Mammary epithelial cell (primary cell): ENCODE results near the gene FGFBP3.

Source experiments
- EZH2 ChIP-seq: IDR thresholded peaks from 2 replicates; pipeline ENCODE4 v1.6.1; 2012; ENCODE audit warnings: low read length, inconsistent platforms, borderline replicate concordance
- TF ChIP-seq, protein P1 (sequence below), 2 donors: IDR thresholded peaks in 1 of 2; conservative IDR thresholded peaks in 1 of 2; 2 replicates each; pipeline ENCODE4 v1.5.1; 2011 to 2012; ENCODE audit warnings: inconsistent platforms in 2 of 2, low read length in 2 of 2, mild to moderate bottlenecking in 2 of 2, control low read depth in 1 of 2, low read depth in 1 of 2; ENCODE audit not compliant: insufficient read depth in 1 of 2; ENCODE audit errors: extremely low read depth in 1 of 2

DNA sequence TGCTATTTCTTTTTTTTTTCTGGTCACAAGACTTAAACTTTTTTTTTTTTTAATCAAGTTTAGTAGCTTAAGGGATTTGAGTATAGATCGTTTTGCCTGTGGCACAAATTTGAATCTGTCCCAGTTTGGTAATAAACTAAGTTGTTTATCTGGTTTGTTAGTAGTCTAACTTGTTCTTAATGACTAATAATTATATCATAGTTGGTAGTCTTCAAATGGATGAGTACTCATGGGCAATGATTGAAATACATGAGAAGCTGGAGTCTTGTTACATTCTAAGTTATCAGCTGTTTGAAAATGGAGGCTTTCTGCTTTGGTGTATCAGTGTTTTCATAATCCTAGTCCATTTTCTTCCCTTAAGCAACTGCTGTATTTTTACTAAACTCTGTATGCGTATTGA, 26.6 kb upstream of the FGFBP3 start:
- TF ChIP-seq, protein P1, sequence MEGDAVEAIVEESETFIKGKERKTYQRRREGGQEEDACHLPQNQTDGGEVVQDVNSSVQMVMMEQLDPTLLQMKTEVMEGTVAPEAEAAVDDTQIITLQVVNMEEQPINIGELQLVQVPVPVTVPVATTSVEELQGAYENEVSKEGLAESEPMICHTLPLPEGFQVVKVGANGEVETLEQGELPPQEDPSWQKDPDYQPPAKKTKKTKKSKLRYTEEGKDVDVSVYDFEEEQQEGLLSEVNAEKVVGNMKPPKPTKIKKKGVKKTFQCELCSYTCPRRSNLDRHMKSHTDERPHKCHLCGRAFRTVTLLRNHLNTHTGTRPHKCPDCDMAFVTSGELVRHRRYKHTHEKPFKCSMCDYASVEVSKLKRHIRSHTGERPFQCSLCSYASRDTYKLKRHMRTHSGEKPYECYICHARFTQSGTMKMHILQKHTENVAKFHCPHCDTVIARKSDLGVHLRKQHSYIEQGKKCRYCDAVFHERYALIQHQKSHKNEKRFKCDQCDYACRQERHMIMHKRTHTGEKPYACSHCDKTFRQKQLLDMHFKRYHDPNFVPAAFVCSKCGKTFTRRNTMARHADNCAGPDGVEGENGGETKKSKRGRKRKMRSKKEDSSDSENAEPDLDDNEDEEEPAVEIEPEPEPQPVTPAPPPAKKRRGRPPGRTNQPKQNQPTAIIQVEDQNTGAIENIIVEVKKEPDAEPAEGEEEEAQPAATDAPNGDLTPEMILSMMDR (conservative IDR thresholded peaks at IDR 0.05 in 1 of 2, IDR thresholded peaks at IDR 0.05 in 1 of 2; ENCODE audit: extremely low read depth in 1 of 2, insufficient read depth in 1 of 2, low read depth in 1 of 2, low read length in 2 of 2): no peak
- no peak for TF ChIP-seq EZH2
